H9 (cell line): ENCODE data around the gene NIN. TPM values are rescaled to one million over a fixed set of nuclear protein-coding genes. Genes with fewer than 3 reads are reported as not detected.

Experiments used
- DNase-seq: peaks from one replicate; pipeline ENCODE4 v3.0.0-alpha.2; 2017
- H2AFZ ChIP-seq: one replicate; pipeline ENCODE4 v1.6.1; 2013; ENCODE audit warnings: mild to moderate bottlenecking, low read length, control low read depth, moderate library complexity
- H2AK5ac ChIP-seq: 2 replicates; pipeline ENCODE4 v1.6.1; 2013; ENCODE audit warnings: low read length, control low read depth, mixed read lengths; ENCODE audit not compliant: insufficient read length
- H2BK120ac ChIP-seq: one replicate; pipeline ENCODE4 v1.6.1; 2013; ENCODE audit warnings: low read depth, mild to moderate bottlenecking, low read length, control low read depth, inconsistent platforms; ENCODE audit not compliant: poor library complexity, severe bottlenecking
- H2BK12ac ChIP-seq: 2 replicates; pipeline ENCODE4 v1.6.1; 2013; ENCODE audit warnings: low read length, control low read depth, mixed read lengths, low read depth; ENCODE audit not compliant: insufficient read length
- H2BK15ac ChIP-seq: 2 replicates; pipeline ENCODE4 v1.6.1; 2013; ENCODE audit warnings: low read depth, low read length, control low read depth
- H2BK20ac ChIP-seq: one replicate; pipeline ENCODE4 v1.6.1; 2013; ENCODE audit warnings: low read depth, mild to moderate bottlenecking, low read length, control low read depth, inconsistent platforms; ENCODE audit not compliant: poor library complexity, severe bottlenecking
- H2BK5ac ChIP-seq: 2 replicates; pipeline ENCODE4 v1.6.1; 2013; ENCODE audit warnings: low read length, control low read depth, mixed read lengths; ENCODE audit not compliant: insufficient read length
- H3K14ac ChIP-seq: 2 replicates; pipeline ENCODE4 v1.6.1; 2013; ENCODE audit warnings: low read length, control low read depth; ENCODE audit not compliant: insufficient read depth
- H3K18ac ChIP-seq: 2 replicates; pipeline ENCODE4 v1.6.1; 2013; ENCODE audit warnings: low read depth, mild to moderate bottlenecking, mixed read lengths, low read length, control low read depth; ENCODE audit not compliant: insufficient read length
- H3K23ac ChIP-seq: 2 replicates; pipeline ENCODE4 v1.6.1; 2013; ENCODE audit warnings: low read length, control low read depth, mixed read lengths, low read depth; ENCODE audit not compliant: insufficient read length
- H3K23me2 ChIP-seq: 2 replicates; pipeline ENCODE4 v1.6.1; 2013; ENCODE audit warnings: low read depth, mild to moderate bottlenecking, mixed read lengths, low read length, control low read depth; ENCODE audit not compliant: insufficient read length, poor library complexity, severe bottlenecking
- H3K27ac ChIP-seq: 2 replicates; pipeline ENCODE4 v1.5.1; 2013; ENCODE audit warnings: low read length, control low read depth, mixed read lengths, low read depth; ENCODE audit not compliant: insufficient read length
- H3K27me3 ChIP-seq: 2 replicates; pipeline ENCODE4 v1.6.1; 2013; ENCODE audit warnings: low read length, control low read depth, inconsistent platforms; ENCODE audit not compliant: insufficient read depth
- H3K4ac ChIP-seq: 2 replicates; pipeline ENCODE4 v1.6.1; 2013; ENCODE audit warnings: low read depth, mild to moderate bottlenecking, control low read depth, inconsistent platforms, low read length, moderate library complexity
- H3K4me1 ChIP-seq: 2 replicates; pipeline ENCODE4 v1.6.1; 2013; ENCODE audit warnings: low read length, control low read depth, inconsistent platforms; ENCODE audit not compliant: insufficient read depth
- H3K4me2 ChIP-seq: 2 replicates; pipeline ENCODE4 v1.6.1; 2013; ENCODE audit warnings: low read length, control low read depth, mixed read lengths; ENCODE audit not compliant: insufficient read length, insufficient read depth
- H3K56ac ChIP-seq: 2 replicates; pipeline ENCODE4 v1.6.1; 2013; ENCODE audit warnings: low read depth, mild to moderate bottlenecking, mixed read lengths, low read length, control low read depth; ENCODE audit not compliant: insufficient read length
- H3K79me1 ChIP-seq: 2 replicates; pipeline ENCODE4 v1.6.1; 2013; ENCODE audit warnings: low read depth, mild to moderate bottlenecking, moderate library complexity, low read length, control low read depth, inconsistent platforms; ENCODE audit not compliant: insufficient read depth, poor library complexity, severe bottlenecking
- H3K79me2 ChIP-seq: 2 replicates; pipeline ENCODE4 v1.6.1; 2013; ENCODE audit warnings: low read length, control low read depth, inconsistent platforms; ENCODE audit not compliant: insufficient read depth
- H3K9ac ChIP-seq: 2 replicates; pipeline ENCODE4 v1.6.1; 2013; ENCODE audit warnings: low read length, control low read depth, mixed read lengths; ENCODE audit not compliant: insufficient read length; ENCODE audit errors: extremely low read depth
- H3K9me3 ChIP-seq: one replicate; pipeline ENCODE4 v1.6.1; 2013; ENCODE audit warnings: low read depth, low read length, inconsistent platforms; ENCODE audit not compliant: control insufficient read depth
- H3T11ph ChIP-seq: one replicate; pipeline ENCODE4 v1.6.1; 2013; ENCODE audit warnings: mild to moderate bottlenecking, low read length, control low read depth, inconsistent platforms
- H4K20me1 ChIP-seq: one replicate; pipeline ENCODE4 v1.6.1; 2013; ENCODE audit not compliant: control insufficient read depth, insufficient read length, insufficient read depth
- H4K5ac ChIP-seq: 2 replicates; pipeline ENCODE4 v1.6.1; 2013; ENCODE audit warnings: low read depth, mild to moderate bottlenecking, mixed read lengths, low read length, control low read depth; ENCODE audit not compliant: insufficient read length
- H4K8ac ChIP-seq: replicated peaks from 2 replicates; pipeline ENCODE4 v1.6.1; 2013; ENCODE audit warnings: low read length, control low read depth, mixed read lengths, low read depth; ENCODE audit not compliant: insufficient read length
- H4K91ac ChIP-seq: 2 replicates; pipeline ENCODE4 v1.6.1; 2013; ENCODE audit warnings: low read depth, mild to moderate bottlenecking, moderate library complexity, mixed read lengths, low read length, control low read depth; ENCODE audit not compliant: insufficient read length
- H3K27ac Mint-ChIP-seq, 3 experiments: 2 replicates in 2 of 3; 3 replicates in 1 of 3; pipeline ENCODE4 v1.8.0; 2020 to 2021; ENCODE audit warnings: mixed read lengths in 3 of 3, mild to moderate bottlenecking in 1 of 3, moderate library complexity in 1 of 3
- H3K27me3 Mint-ChIP-seq: 2 replicates; pipeline ENCODE4 v1.8.0; 2021; ENCODE audit warnings: low read depth, mild to moderate bottlenecking, moderate library complexity, mixed read lengths
- H3K36me3 Mint-ChIP-seq, 3 experiments: 2 replicates in 2 of 3; 3 replicates in 1 of 3; pipeline ENCODE4 v1.8.0; 2020 to 2021; ENCODE audit warnings: low read depth in 3 of 3, mixed read lengths in 3 of 3; ENCODE audit not compliant: insufficient read depth in 1 of 3
- H3K4me1 Mint-ChIP-seq, 2 experiments: 2 replicates each; pipeline ENCODE4 v1.8.0; 2020; ENCODE audit warnings: mixed read lengths in 2 of 2
- H3K4me3 Mint-ChIP-seq, 2 experiments: 2 replicates in 1 of 2; 3 replicates in 1 of 2; pipeline ENCODE4 v1.8.0; 2020 to 2021; ENCODE audit warnings: mild to moderate bottlenecking in 2 of 2, mixed read lengths in 2 of 2, moderate library complexity in 1 of 2
- H3K9me3 Mint-ChIP-seq, 2 experiments: 2 replicates in 1 of 2; 3 replicates in 1 of 2; pipeline ENCODE4 v1.8.0; 2020; ENCODE audit warnings: mild to moderate bottlenecking in 2 of 2, mixed read lengths in 2 of 2, moderate library complexity in 1 of 2
- WGBS: extraction: QIAGEN DNeasy Blood & Tissue Kit; methylation state at CpG from one replicate; pipeline ENCODE4 v1.1.7; 2013; ENCODE audit warnings: missing lambda C conversion rate, low lambda C conversion rate, mixed read lengths; ENCODE audit not compliant: insufficient read length; ENCODE audit errors: extremely low coverage; 5-methylcytosine and 5-hydroxymethylcytosine counted together
- total RNA-seq: library from RNA; stranded (reverse); gene quantifications from 2 replicates; pipeline ENCODE4 v1.2.1, GENCODE V29; 2021
- TF ChIP-seq, protein P1 (sequence below): fragments of 200-600 bp; sonication (generic); conservative IDR thresholded peaks from 3 replicates; pipeline ENCODE4 v1.8.0; 2021; ENCODE audit warnings: antibody characterized with exemption, mild to moderate bottlenecking

The NIN gene
- total RNA-seq, 1 experiment from 2014 or later, result 18.4 TPM

DNA sequence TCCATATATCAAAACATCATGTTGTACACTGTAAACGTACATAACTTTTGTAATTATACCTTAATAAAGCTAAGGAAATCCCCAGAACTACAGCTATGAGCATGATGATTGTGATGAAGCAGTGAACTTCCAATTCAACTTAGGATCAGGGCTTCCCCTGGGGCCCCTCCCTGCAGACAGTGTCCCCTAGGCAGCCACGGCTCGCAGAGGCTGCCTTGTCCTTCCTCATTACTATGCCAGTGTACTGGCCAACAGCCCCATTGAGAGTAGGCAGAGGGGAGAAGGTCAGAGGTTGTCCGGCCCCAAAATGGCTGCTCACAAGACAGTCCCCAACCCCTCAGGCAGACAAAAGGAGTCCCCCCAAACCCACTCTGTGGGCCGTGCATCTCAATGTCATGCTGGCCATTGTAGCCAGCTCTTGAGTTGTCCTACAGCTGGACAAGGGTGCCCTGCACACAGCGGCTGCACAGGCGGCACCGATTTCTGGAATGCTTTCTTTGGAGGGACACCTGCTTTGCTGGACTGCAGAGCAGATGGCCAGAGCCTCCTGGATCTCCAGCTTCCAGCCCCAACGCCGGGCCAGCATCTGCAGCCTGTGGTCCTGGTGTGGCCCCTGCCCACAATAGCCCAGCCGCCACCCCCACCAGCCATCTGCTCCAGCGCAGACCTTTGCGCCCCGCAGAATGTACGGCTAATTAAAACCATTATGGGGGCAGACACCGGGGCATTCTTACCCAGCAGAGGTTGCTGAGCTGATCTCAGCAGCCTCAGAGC is 46.1 kb downstream of the NIN start:
- no peak overlapping the region for H2BK5ac ChIP-seq
- no peak overlapping the region for H2BK12ac ChIP-seq
- no peak overlapping the region; a peak in 1 of 5 replicates for H3K4me3 Mint-ChIP-seq
- no peak overlapping the region for H3K14ac ChIP-seq
- TF ChIP-seq, protein P1, sequence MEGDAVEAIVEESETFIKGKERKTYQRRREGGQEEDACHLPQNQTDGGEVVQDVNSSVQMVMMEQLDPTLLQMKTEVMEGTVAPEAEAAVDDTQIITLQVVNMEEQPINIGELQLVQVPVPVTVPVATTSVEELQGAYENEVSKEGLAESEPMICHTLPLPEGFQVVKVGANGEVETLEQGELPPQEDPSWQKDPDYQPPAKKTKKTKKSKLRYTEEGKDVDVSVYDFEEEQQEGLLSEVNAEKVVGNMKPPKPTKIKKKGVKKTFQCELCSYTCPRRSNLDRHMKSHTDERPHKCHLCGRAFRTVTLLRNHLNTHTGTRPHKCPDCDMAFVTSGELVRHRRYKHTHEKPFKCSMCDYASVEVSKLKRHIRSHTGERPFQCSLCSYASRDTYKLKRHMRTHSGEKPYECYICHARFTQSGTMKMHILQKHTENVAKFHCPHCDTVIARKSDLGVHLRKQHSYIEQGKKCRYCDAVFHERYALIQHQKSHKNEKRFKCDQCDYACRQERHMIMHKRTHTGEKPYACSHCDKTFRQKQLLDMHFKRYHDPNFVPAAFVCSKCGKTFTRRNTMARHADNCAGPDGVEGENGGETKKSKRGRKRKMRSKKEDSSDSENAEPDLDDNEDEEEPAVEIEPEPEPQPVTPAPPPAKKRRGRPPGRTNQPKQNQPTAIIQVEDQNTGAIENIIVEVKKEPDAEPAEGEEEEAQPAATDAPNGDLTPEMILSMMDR, result no peak
- H2BK15ac ChIP-seq, result no peak overlapping the region
- no peak overlapping the region for H2BK20ac ChIP-seq
- peaks cover 31 to 36% of the 10 kb centered on the region in 2 experiments for H3K4me1 Mint-ChIP-seq
- no peaks in the 10 kb centered on the region for H3K79me1 ChIP-seq
- H4K5ac ChIP-seq, result no peak overlapping the region
- no peaks in the 10 kb centered on the region for H3K9me3 Mint-ChIP-seq
- no peak overlapping the region for H3T11ph ChIP-seq
- H3K23me2 ChIP-seq, result no peaks in the 10 kb centered on the region
- WGBS, result no CpG with 5 or more reads among the region's 16 CpGs
- no peak overlapping the region for H4K8ac ChIP-seq
- no peak overlapping the region for H3K9ac ChIP-seq
- H2AK5ac ChIP-seq, result no peak overlapping the region
- peaks cover 0 to 5% (median 0%) of the 10 kb centered on the region in 3 experiments; a peak in 2 of 7 replicates for H3K36me3 Mint-ChIP-seq
- no peaks in the 10 kb centered on the region for H3K9me3 ChIP-seq
- no peak overlapping the region for H2BK120ac ChIP-seq
- no peak overlapping the region for H2AFZ ChIP-seq
- no peak overlapping the region for H3K4ac ChIP-seq
- no peak overlapping the region for H3K18ac ChIP-seq
- H3K4me1 ChIP-seq, result peaks cover 3% of the 10 kb centered on the region; the same call in 1 of the 2 replicates
- H4K20me1 ChIP-seq, result no peaks in the 10 kb centered on the region
- H3K79me2 ChIP-seq, result no peaks in the 10 kb centered on the region
- no peak overlapping the region for H3K56ac ChIP-seq
- H3K27me3 Mint-ChIP-seq, result no peaks in the 10 kb centered on the region
- H3K27me3 ChIP-seq, result no peaks in the 10 kb centered on the region
- DNase-seq, result no peak
- H3K23ac ChIP-seq, result no peak overlapping the region
- no peak overlapping the region for H4K91ac ChIP-seq
- H3K4me2 ChIP-seq, result no peak overlapping the region
- no peak overlapping the region for H3K27ac ChIP-seq
- peak overlapping the region in 1 of 3 experiments; percentile 70; a peak in 1 of 7 replicates for H3K27ac Mint-ChIP-seq
